ENCODE results near the gene PCYOX1L.
A peak's percentile ranks its signal among the peaks of the same experiment; 100 is the strongest.

The PCYOX1L gene

GRCh38 chr5:149338364-149338763 is 19.5 kb upstream of the PCYOX1L start:
- DNase-seq, result no peak

GRCh38 chr5:149340920-149341319 is 16.9 kb upstream of the PCYOX1L start:
- DNase-seq, result no peak

GRCh38 chr5:149341876-149342275 is 16.0 kb upstream of the PCYOX1L start:
- DNase-seq, result no peak

- DNase-seq, result no peak
These were observed 13.7 kb upstream of the PCYOX1L start for GRCh38 chr5:149344151-149344550.

- DNase-seq, result peak; percentile 97
These were observed 12.5 kb upstream of the PCYOX1L start, which contains the start of gene GRPEL2 for GRCh38 chr5:149345147-149345891. GRPEL2 (plus strand) TSS chr5:149345499; CDS start chr5:149345540, 41 bp downstream.

- DNase-seq, result peak; percentile 30
These were observed 12.0 kb upstream of the PCYOX1L start for GRCh38 chr5:149345892-149346222.

GRCh38 chr5:149348518-149348917 is 9.3 kb upstream of the PCYOX1L start:
- no peak for DNase-seq

GRCh38 chr5:149349382-149349781 is 8.5 kb upstream of the PCYOX1L start:
- no peak for DNase-seq

GRCh38 chr5:149352169-149352568 is 5.7 kb upstream of the PCYOX1L start:
- no peak for DNase-seq

GRCh38 chr5:149353911-149354310 is 3.9 kb upstream of the PCYOX1L start:
- no peak for DNase-seq

- DNase-seq, result peak; percentile 56
These were observed 2.2 kb upstream of the PCYOX1L start for GRCh38 chr5:149355688-149356087.

GRCh38 chr5:149356391-149356790 is 1.5 kb upstream of the PCYOX1L start:
- peak; percentile 47 for DNase-seq

GRCh38 chr5:149358294-149358651 is 427 bp downstream of the PCYOX1L start:
- peak; percentile 29 for DNase-seq

- no peak for DNase-seq
These were observed 1.1 kb downstream of the PCYOX1L start for GRCh38 chr5:149358868-149359495.

GRCh38 chr5:149360272-149360671 is 2.4 kb downstream of the PCYOX1L start:
- DNase-seq, result no peak

GRCh38 chr5:149362541-149362940 is 4.7 kb downstream of the PCYOX1L start:
- DNase-seq, result no peak

GRCh38 chr5:149363358-149363757 is 5.5 kb downstream of the PCYOX1L start:
- DNase-seq, result no peak

- no peak for DNase-seq
These were observed 6.1 kb downstream of the PCYOX1L start for GRCh38 chr5:149363936-149364335.

- DNase-seq, result no peak
These were observed 6.9 kb downstream of the PCYOX1L start for GRCh38 chr5:149364719-149365118.

- DNase-seq, result no peak
These were observed 7.6 kb downstream of the PCYOX1L start for GRCh38 chr5:149365418-149365817.

GRCh38 chr5:149366169-149366729 is 8.4 kb downstream of the PCYOX1L start:
- no peak for DNase-seq

- peak; percentile 71 for DNase-seq
These were observed 9.6 kb downstream of the PCYOX1L start for GRCh38 chr5:149367249-149367971.

GRCh38 chr5:149367972-149368645 is 10.3 kb downstream of the PCYOX1L start:
- no peak for DNase-seq
